Inferior parietal cortex (tissue), 1 donor: ENCODE measurements around the gene CXCL17.

ENCODE experiments used
- DNase-seq: peaks from one replicate; pipeline ENCODE4 v3.0.0-alpha.2; 2016; ENCODE audit errors: extremely low spot score

Gene CXCL17

DNA sequence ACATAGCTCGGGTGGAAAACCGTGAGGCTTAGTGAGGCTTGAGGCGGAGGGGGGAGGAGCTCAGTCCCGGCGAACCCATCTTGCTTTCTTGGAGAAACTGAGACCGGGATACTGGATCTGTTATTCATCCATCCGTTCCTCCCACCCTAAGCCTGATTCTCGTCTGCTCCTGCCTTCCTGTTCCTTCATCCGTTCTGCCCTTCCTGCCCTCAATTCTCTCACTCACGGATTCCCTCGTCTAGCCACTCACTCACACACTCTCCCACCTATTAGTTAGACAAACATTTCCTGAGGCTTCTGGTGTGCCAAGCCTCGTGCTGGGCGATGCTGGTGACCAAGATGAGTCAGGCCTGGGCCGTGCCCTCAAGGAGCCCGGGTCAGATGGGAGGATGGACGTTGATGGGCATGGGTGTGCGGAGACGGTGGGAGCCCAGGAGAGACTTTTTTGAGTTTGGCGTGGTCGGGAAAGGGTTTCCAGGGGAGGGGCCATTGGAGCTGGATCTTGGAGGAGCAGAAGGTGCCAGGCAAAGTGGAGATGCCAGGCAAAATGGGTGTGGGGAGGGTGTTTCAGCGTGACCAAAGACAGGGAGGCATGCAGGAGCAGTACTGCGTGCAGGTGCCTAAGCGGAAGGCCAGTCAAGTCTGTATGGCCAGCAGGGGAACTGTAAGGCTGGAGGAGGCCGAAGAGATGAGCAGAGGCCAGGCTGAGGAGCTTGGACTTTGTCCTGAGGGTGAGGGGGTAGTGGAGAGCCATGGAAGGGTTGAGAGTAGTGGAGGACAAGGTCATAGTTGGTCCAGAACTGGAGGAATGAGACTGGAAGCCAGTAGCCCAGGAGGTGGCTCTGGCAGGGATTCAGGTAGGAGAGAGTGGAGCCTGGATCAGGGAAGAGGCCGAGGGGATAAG, 45.2 kb downstream of the CXCL17 start:
- no peak for DNase-seq

DNA sequence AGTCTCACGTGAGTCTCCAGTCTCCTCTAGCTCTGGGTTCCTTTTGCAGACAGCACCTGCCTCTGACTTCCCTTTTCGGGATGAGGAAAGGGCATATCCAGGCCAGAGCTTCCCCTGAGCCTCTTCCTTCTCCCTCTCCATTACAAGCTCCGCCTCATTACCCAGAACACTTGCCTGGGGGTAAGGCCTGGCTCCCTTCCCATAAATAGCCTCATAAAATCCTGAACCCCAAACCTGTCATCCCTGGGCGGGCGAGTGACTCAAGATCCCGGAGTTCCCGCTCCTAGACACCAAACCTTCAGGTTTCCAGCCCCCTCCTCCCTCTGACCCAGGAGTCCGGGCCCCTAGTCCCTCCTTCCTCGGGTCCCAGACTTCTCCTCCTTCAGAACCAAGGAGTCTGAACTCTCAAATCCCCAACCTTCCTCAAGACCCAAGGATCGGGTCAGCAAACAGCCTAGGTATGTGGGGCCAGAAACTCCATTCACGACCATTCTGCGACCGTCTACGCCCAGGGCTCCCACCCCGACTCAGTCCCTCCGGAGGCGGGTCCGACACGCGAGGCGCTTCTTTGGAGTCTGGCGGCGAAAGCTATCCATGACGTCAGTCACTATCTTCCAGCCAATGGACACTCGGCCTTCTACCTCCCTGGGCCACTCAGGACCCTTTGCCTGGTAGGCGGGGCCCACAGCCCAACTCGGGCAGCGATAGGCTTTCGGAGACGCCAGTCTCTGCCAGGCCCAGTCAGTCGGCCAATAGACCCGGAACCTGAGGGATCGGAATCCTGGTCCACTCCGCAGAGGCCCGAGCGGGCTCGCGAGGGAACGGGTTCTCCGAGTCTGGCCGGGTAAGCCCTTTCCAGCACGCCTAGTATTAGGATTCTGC, 46.1 kb downstream of the CXCL17 start:
- DNase-seq: peak; percentile 99

DNA sequence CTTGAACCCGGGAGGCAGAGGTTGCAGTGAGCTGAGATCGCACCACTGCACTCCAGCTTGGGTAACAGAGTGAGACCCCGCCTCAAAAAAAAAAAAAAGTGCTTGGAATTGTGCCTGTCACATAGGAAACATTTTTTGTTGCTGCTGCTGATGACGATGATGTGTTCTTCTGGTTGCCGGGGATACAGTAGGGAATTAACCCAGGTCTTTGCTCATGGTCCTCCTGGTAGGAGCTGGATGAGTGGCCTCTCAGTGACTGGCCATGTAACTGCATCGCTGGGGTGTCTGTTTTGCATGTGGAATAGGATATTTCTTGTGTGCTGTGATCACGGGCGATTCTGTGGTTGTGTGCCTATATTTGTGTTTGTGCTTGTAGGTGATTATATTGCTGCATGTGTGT, 48.0 kb downstream of the CXCL17 start:
- no peak for DNase-seq

DNA sequence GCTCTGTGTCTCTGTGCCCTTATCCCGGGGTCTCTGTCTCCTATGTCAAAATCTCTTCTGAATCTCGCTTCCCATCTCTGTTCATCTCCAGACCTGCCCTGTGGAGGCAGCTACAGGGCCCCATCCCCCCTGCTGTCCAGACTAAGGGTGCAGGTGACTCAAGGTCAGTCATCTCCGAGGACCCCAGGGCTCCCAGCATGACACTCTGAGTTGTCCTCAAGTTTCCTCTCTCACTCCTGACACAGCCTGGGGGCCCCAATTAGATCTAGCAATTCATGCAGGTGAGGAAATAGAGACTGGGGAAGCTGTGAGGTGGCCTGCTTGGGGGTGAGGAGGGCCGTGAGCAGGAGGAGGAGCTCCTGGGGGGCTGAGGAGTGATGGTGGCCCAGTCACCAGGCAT, 50.6 kb downstream of the CXCL17 start:
- no peak for DNase-seq

DNA sequence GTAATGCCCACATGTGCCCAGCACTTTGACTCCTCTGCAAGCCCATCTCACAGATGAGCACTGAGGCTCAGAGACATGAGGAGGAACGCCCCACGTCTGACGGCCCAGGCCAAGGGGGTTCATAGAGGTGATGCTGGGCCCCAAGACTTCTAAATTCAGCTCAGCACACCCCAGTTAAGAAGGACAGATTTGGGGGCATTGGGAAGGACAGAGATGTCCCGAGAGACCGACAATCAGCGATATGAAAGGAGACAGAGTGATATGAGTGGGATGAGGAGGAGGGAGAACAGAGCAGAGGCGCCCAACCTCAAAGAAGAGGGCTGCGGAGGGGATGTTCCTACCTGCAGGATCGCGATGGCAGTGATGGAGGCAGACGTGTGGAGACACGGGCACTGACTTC, 52.8 kb downstream of the CXCL17 start, which contains the start of gene CNFN:
Gene CNFN, minus strand, starts transcription at position 399 of the 400 bp plus-strand sequence. CDS start 1,260 bp downstream, outside the sequence.
- no peak for DNase-seq

DNA sequence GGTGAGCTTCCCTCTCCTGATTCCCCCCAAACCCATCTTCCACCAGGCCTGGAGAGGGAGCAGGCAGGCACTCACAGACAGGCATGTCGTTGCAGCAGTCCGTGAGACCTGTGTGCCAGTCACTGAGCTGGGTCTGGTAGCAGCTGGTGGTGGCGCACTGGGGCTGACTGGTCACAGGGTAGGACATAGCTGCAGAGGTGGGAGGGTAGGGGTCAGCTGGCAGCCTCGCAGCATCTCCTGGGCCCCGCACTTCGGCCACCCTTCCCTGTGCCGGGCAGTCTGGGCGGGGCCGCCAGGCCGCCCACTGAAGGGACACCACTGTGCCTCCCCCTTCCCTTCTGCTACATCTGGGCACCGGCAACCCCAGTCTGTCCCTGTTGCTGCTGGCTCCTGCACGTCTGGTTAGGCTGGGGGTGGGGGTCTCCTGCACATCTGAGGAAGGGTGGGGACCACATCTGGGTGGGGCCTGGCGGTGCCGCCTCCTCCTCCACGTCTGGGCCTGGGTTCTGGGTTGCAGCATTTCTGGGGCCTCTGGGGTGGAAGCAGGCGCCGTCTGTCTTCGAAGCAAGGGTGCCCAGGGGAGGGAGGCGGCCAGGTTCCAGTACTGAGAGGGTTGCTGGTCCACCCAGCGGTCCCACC, 53.8 kb downstream of the CXCL17 start:
- no peak for DNase-seq

DNA sequence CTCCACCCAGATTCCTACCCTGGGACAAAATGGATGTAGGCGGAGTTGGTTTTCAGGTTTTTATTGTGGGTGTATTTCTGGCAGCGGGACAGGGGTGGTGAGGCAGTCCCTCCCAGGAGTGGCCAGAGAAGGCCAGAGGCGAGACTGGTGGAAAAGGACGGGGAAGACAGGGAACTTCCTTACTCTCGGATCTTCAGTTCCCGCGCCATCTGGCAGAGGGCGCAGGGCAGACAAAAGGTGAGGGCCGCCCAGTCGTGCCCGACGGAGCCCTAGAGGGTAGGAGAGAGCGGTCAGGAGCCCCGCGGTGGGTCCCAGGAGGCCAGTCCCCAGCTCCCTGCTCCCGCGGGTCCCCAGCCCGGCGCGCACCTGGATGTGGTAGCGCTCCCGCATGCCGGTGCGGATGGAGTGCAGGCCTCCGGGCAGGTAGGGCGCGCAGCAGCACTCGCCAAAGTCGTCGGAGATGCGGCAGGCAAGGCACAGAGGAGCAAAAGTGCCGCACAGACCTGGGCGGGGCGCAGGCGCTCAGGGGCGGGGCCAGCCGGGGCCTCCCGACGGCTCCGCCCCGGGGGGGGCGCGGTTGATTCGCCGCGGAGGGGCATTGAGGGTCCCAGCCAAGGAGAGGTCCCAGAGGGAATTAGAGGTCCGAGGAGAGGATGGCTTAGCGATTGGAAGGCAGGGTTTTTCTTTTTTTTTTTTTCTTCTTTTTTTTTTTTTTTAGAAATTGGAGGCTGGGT, 55.6 kb downstream of the CXCL17 start:
- no peak for DNase-seq

DNA sequence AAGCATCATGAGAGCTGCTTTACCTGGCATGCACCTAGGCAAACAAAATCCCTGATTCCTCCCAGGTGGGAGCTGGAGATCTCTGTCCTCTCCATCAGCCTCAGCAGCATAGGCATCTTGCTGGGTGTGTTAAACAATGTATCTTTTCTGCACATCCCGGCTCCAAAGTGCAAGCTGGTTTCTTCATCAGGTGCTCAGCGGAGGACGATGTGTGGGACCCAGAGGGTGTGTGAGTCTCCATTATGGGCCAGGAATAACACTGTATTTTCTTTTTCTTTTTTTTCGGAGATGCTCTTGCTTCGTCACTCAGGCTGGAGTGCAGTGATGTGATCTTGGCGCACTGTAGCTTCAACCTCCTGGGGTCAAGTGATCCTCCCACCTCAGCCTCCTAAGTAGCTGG, 62.6 kb downstream of the CXCL17 start:
- no peak for DNase-seq
